WTC11 (cell line): Measurements from ENCODE around the gene WDR59. TPM values are rescaled to one million over a fixed set of nuclear protein-coding genes. Genes with fewer than 3 reads are reported as not detected.

Experiments
- ATAC-seq: fragments of 200-7000 bp; cut with Tn5 transposase; 2 replicates; pipeline ENCODE4 v1.10.0; 2021; ENCODE audit warnings: mild to moderate bottlenecking, moderate library complexity
- CTCF ChIA-PET: fragments of 300-600 bp; sonication (Branson Sonifier 250); formaldehyde crosslinking; loops from one replicate; lab custom pipeline; 2021; ENCODE audit warnings: antibody characterized with exemption; lab: Charles Lee
- POLR2A ChIA-PET: fragments of 350-600 bp; sonication (Branson Sonifier 250); formaldehyde crosslinking; loops from one replicate; lab custom pipeline; 2021; ENCODE audit warnings: antibody characterized with exemption; lab: Charles Lee
- DNase-seq: peaks from one replicate; pipeline ENCODE4 v3.0.0; 2021; ENCODE audit warnings: low spot score
- H3K27ac Mint-ChIP-seq: 2 replicates; pipeline ENCODE4 v1.8.0; 2021; ENCODE audit warnings: mixed read lengths
- H3K27me3 Mint-ChIP-seq: 2 replicates; pipeline ENCODE4 v1.8.0; 2021; ENCODE audit warnings: low read depth, mild to moderate bottlenecking, moderate library complexity, mixed read lengths
- H3K36me3 Mint-ChIP-seq: 2 replicates; pipeline ENCODE4 v1.8.0; 2021; ENCODE audit warnings: mixed read lengths
- H3K4me1 Mint-ChIP-seq: 2 replicates; pipeline ENCODE4 v1.8.0; 2022; ENCODE audit warnings: mixed read lengths
- H3K4me3 Mint-ChIP-seq: 2 replicates; pipeline ENCODE4 v1.8.0; 2021; ENCODE audit warnings: mild to moderate bottlenecking, moderate library complexity, mixed read lengths
- H3K9me3 Mint-ChIP-seq: 2 replicates; pipeline ENCODE4 v1.8.0; 2021; ENCODE audit warnings: mixed read lengths
- CDX4 ChIP-seq: fragments of 250-450 bp; sonication (Bioruptor Pico); IDR thresholded peaks from 2 replicates; pipeline ENCODE4 v1.9.0; 2021; ENCODE audit warnings: moderate library complexity, mild to moderate bottlenecking, inconsistent platforms, borderline replicate concordance
- CREB1 ChIP-seq: sonication (generic); formaldehyde crosslinking; IDR thresholded peaks from 2 replicates; pipeline ENCODE4 v1.8.0; 2023; ENCODE audit warnings: mild to moderate bottlenecking, missing genetic modification reagents
- CREM ChIP-seq: sonication (generic); formaldehyde crosslinking; IDR thresholded peaks from 2 replicates; pipeline ENCODE4 v1.8.1; 2022; ENCODE audit warnings: mild to moderate bottlenecking, missing genetic modification reagents, moderate library complexity
- ELF4 ChIP-seq: sonication (generic); formaldehyde crosslinking; IDR thresholded peaks from 2 replicates; pipeline ENCODE4 v1.8.1; 2022; ENCODE audit warnings: low read depth, mild to moderate bottlenecking, moderate library complexity, missing genetic modification reagents
- ERG ChIP-seq: fragments of 250-450 bp; sonication (Bioruptor Pico); IDR thresholded peaks from 2 replicates; pipeline ENCODE4 v1.8.0; 2021; ENCODE audit warnings: mild to moderate bottlenecking
- ETV6 ChIP-seq: sonication (generic); formaldehyde crosslinking; IDR thresholded peaks from 2 replicates; pipeline ENCODE4 v1.8.1; 2022; ENCODE audit warnings: mild to moderate bottlenecking, missing genetic modification reagents
- GABPB1 ChIP-seq: sonication (generic); formaldehyde crosslinking; IDR thresholded peaks from 2 replicates; pipeline ENCODE4 v1.8.1; 2023; ENCODE audit warnings: mild to moderate bottlenecking, missing genetic modification reagents
- NR1H2 ChIP-seq: sonication (generic); formaldehyde crosslinking; IDR thresholded peaks from 2 replicates; pipeline ENCODE4 v1.9.0; 2021; ENCODE audit warnings: mild to moderate bottlenecking, moderate library complexity, missing genetic modification reagents
- NR3C1 ChIP-seq: sonication (generic); formaldehyde crosslinking; conservative IDR thresholded peaks from 2 replicates; pipeline ENCODE4 v1.8.1; 2023; ENCODE audit warnings: low read depth, mild to moderate bottlenecking, missing genetic modification reagents
- OVOL2 ChIP-seq: fragments of 250-450 bp; sonication (Bioruptor Pico); IDR thresholded peaks from 2 replicates; pipeline ENCODE4 v1.9.0; 2021; ENCODE audit warnings: mild to moderate bottlenecking, borderline replicate concordance
- SP1 ChIP-seq: sonication (generic); formaldehyde crosslinking; conservative IDR thresholded peaks from 2 replicates; pipeline ENCODE4 v1.8.1; 2022; ENCODE audit warnings: missing genetic modification reagents
- TCF7 ChIP-seq: sonication (generic); formaldehyde crosslinking; IDR thresholded peaks from 2 replicates; pipeline ENCODE4 v1.8.0; 2022; ENCODE audit warnings: mild to moderate bottlenecking, low read depth, missing genetic modification reagents, moderate library complexity
- TEAD1 ChIP-seq: sonication (generic); formaldehyde crosslinking; IDR thresholded peaks from 2 replicates; pipeline ENCODE4 v1.8.0; 2022; ENCODE audit warnings: mild to moderate bottlenecking, missing genetic modification reagents
- TP53 ChIP-seq: sonication (generic); formaldehyde crosslinking; IDR thresholded peaks from 2 replicates; pipeline ENCODE4 v1.8.1; 2023; ENCODE audit warnings: mild to moderate bottlenecking, missing genetic modification reagents
- USF2 ChIP-seq: sonication (generic); formaldehyde crosslinking; IDR thresholded peaks from 2 replicates; pipeline ENCODE4 v1.8.1; 2023; ENCODE audit warnings: mild to moderate bottlenecking, missing genetic modification reagents, moderate library complexity
- ZNF121 ChIP-seq: sonication (generic); formaldehyde crosslinking; IDR thresholded peaks from 2 replicates; pipeline ENCODE4 v1.8.0; 2023; ENCODE audit warnings: missing genetic modification reagents
- ZNF416 ChIP-seq: fragments of 250-450 bp; sonication (Bioruptor Pico); IDR thresholded peaks from 2 replicates; pipeline ENCODE4 v1.9.0; 2021; ENCODE audit warnings: mild to moderate bottlenecking, inconsistent platforms
- ZNF425 ChIP-seq: fragments of 250-450 bp; sonication (Bioruptor Pico); conservative IDR thresholded peaks from 2 replicates; pipeline ENCODE4 v1.9.0; 2021; ENCODE audit warnings: mild to moderate bottlenecking
- ZNF671 ChIP-seq: fragments of 250-450 bp; sonication (Bioruptor Pico); IDR thresholded peaks from 2 replicates; pipeline ENCODE4 v1.8.0; 2021; ENCODE audit warnings: mild to moderate bottlenecking
- total RNA-seq: library from RNA; stranded (reverse); gene quantifications from 3 replicates; pipeline ENCODE4 v1.2.3, GENCODE V29; 2021
- TF ChIP-seq, protein P1 (sequence below): sonication (generic); formaldehyde crosslinking; IDR thresholded peaks from 2 replicates; pipeline ENCODE4 v1.8.1; 2022; ENCODE audit warnings: low read depth, mild to moderate bottlenecking, moderate library complexity, missing genetic modification reagents, borderline replicate concordance
- TF ChIP-seq, protein P2 (sequence below): sonication (generic); formaldehyde crosslinking; IDR thresholded peaks from 2 replicates; pipeline ENCODE4 v1.8.0; 2022; ENCODE audit warnings: mild to moderate bottlenecking, missing genetic modification reagents
- TF ChIP-seq, protein P3 (sequence below): sonication (generic); formaldehyde crosslinking; IDR thresholded peaks from 2 replicates; pipeline ENCODE4 v1.8.1; 2022; ENCODE audit warnings: missing genetic modification reagents, borderline replicate concordance
- TF ChIP-seq, protein P4 (sequence below): sonication (generic); formaldehyde crosslinking; IDR thresholded peaks from 2 replicates; pipeline ENCODE4 v1.8.0; 2022; ENCODE audit warnings: mild to moderate bottlenecking, missing genetic modification reagents

Gene WDR59
- total RNA-seq, 1 experiment from 2014 or later = 100 TPM

GRCh38 chr16:75019586-75019985 is 34.7 kb upstream of the WDR59 start:
- H3K27me3 Mint-ChIP-seq = no peaks in the 10 kb centered on the region
- POLR2A ChIA-PET = no interaction called here

DNA sequence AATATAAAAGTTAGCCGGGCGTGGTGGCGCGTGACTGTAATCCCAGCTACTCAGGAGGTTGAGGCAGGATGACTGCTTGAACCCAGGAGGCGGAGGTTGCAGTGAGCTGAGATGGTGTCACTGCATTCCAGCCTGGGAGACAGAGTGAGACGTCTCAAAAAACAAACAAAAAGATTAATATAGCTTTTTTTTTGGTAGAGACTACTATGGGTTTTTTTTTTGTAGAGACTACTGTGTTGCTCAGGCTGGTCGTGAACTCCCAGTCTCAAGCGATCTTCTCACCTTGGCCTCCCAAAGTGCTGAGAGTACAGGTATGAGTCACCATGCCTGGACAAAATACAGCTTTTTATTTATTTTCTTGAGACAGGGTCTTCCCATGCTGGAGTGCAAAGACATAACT is 34.1 kb upstream of the WDR59 start:
- Mint-ChIP-seq H3K27ac (no peak overlapping the region), H3K4me1 (peaks cover 13% of the 10 kb centered on the region), H3K9me3 (peaks cover 29% of the 10 kb centered on the region), H3K36me3 (peaks cover 31% of the 10 kb centered on the region), H3K4me3 (no peak overlapping the region), H3K27me3 (no peaks in the 10 kb centered on the region)
- no peak for TF ChIP-seq ZNF671 (CRISPR knock-in tag)
- no peak for TF ChIP-seq CREB1 (CRISPR knock-in tag)
- TF ChIP-seq OVOL2 (CRISPR knock-in tag) = no peak
- no peak for TF ChIP-seq TP53 (CRISPR knock-in tag)
- TF ChIP-seq, protein P1, sequence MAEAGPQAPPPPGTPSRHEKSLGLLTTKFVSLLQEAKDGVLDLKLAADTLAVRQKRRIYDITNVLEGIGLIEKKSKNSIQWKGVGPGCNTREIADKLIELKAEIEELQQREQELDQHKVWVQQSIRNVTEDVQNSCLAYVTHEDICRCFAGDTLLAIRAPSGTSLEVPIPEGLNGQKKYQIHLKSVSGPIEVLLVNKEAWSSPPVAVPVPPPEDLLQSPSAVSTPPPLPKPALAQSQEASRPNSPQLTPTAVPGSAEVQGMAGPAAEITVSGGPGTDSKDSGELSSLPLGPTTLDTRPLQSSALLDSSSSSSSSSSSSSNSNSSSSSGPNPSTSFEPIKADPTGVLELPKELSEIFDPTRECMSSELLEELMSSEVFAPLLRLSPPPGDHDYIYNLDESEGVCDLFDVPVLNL (CRISPR knock-in tag) = no peak
- TF ChIP-seq, protein P2, sequence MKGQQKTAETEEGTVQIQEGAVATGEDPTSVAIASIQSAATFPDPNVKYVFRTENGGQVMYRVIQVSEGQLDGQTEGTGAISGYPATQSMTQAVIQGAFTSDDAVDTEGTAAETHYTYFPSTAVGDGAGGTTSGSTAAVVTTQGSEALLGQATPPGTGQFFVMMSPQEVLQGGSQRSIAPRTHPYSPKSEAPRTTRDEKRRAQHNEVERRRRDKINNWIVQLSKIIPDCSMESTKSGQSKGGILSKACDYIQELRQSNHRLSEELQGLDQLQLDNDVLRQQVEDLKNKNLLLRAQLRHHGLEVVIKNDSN (CRISPR knock-in tag) = no peak
- no peak for TF ChIP-seq TCF7
- no peak for TF ChIP-seq ELF4 (CRISPR knock-in tag)
- TF ChIP-seq GABPB1 (CRISPR knock-in tag) = no peak
- TF ChIP-seq CREM (CRISPR knock-in tag) = no peak
- no peak for TF ChIP-seq SP1 (CRISPR knock-in tag)
- TF ChIP-seq, protein P3, sequence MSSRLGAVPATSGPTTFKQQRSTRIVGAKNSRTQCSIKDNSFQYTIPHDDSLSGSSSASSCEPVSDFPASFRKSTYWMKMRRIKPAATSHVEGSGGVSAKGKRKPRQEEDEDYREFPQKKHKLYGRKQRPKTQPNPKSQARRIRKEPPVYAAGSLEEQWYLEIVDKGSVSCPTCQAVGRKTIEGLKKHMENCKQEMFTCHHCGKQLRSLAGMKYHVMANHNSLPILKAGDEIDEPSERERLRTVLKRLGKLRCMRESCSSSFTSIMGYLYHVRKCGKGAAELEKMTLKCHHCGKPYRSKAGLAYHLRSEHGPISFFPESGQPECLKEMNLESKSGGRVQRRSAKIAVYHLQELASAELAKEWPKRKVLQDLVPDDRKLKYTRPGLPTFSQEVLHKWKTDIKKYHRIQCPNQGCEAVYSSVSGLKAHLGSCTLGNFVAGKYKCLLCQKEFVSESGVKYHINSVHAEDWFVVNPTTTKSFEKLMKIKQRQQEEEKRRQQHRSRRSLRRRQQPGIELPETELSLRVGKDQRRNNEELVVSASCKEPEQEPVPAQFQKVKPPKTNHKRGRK (CRISPR knock-in tag) = no peak
- ATAC-seq = no peak
- no peak for DNase-seq
- ChIA-PET POLR2A (no interaction called here), CTCF (interaction anchor here (1.5 kb wide), 1 partner anchor 92 kb away, joined by 4 read pairs; no protein-coding TSS in a partner anchor)

More at GRCh38 chr16:75019586-75019985, 34.7 kb upstream of the WDR59 start:
- ATAC-seq (no peak), DNase-seq (no peak)
- Mint-ChIP-seq H3K4me3 (no peak overlapping the region), H3K9me3 (peaks cover 29% of the 10 kb centered on the region), H3K4me1 (peaks cover 18% of the 10 kb centered on the region), H3K36me3 (peaks cover 31% of the 10 kb centered on the region), H3K27ac (no peak overlapping the region)
- CTCF ChIA-PET = interaction anchor here (1.5 kb wide), 1 partner anchor 92 kb away, joined by 4 read pairs; no protein-coding TSS in a partner anchor
- TF ChIP-seq ZNF425 = no peak
- peak; percentile 36; the same call in 1 of the 2 replicates for TF ChIP-seq ZNF121

- peak overlapping the region; percentile 87 for H3K27ac Mint-ChIP-seq
- ChIA-PET CTCF (interaction anchor here (1.9 kb wide), 1 partner anchor 44 kb away, joined by 6 read pairs; no protein-coding TSS in a partner anchor), POLR2A (interaction anchor here (0.5 kb wide), 1 partner anchor 67 kb away, joined by 4 read pairs; no protein-coding TSS in a partner anchor)
- H3K9me3 Mint-ChIP-seq = peaks cover 29% of the 10 kb centered on the region
- peaks cover 31% of the 10 kb centered on the region for H3K36me3 Mint-ChIP-seq
- ATAC-seq (no peak), DNase-seq (no peak)
- H3K4me1 Mint-ChIP-seq = peaks cover 12% of the 10 kb centered on the region
- H3K4me3 Mint-ChIP-seq = no peak overlapping the region
- H3K27me3 Mint-ChIP-seq = no peaks in the 10 kb centered on the region
- no peak for TF ChIP-seq TEAD1
- TF ChIP-seq NR1H2 = no peak
- TF ChIP-seq, protein P4, sequence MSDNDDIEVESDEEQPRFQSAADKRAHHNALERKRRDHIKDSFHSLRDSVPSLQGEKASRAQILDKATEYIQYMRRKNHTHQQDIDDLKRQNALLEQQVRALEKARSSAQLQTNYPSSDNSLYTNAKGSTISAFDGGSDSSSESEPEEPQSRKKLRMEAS (CRISPR knock-in tag) = no peak
- no peak for TF ChIP-seq ELF4 (CRISPR knock-in tag)
- TF ChIP-seq USF2 = no peak
- TF ChIP-seq CDX4 (CRISPR knock-in tag) = no peak
- TF ChIP-seq ERG (CRISPR knock-in tag) = no peak
- TF ChIP-seq NR3C1 (CRISPR knock-in tag) = no peak
- no peak for TF ChIP-seq ZNF416 (CRISPR knock-in tag)
- TF ChIP-seq ETV6 (CRISPR knock-in tag) = no peak
Observed at GRCh38 chr16:75017670-75018525, 33.0 kb upstream of the WDR59 start.
